GM12865 (cell line): ENCODE measurements around the gene SLFN11.
"Not testable (repeated sequence)": the region's sequence is repeated elsewhere in the genome, so short reads cannot be mapped to it uniquely, and the experiment has no call there.

Experiments used
- DNase-seq: peaks from one replicate; pipeline ENCODE4 v3.0.0; 2010; ENCODE audit warnings: low read depth
- H3K4me3 ChIP-seq: 2 replicates; pipeline ENCODE4 v1.5.1; 2011; ENCODE audit warnings: mild to moderate bottlenecking, low read depth, low read length, control low read depth
- CTCF ChIP-seq: IDR thresholded peaks from 2 replicates; pipeline ENCODE4 v1.5.1; 2011; ENCODE audit warnings: low read length, control low read depth, low read depth, inconsistent platforms; ENCODE audit not compliant: insufficient read depth; ENCODE audit errors: missing control alignments

SLFN11 gene

GRCh38 chr17:35314415-35315216 is 58.8 kb downstream of the SLFN11 start:
- no peak for DNase-seq
- H3K4me3 ChIP-seq = no peak overlapping the region
- TF ChIP-seq CTCF = no peak

DNA sequence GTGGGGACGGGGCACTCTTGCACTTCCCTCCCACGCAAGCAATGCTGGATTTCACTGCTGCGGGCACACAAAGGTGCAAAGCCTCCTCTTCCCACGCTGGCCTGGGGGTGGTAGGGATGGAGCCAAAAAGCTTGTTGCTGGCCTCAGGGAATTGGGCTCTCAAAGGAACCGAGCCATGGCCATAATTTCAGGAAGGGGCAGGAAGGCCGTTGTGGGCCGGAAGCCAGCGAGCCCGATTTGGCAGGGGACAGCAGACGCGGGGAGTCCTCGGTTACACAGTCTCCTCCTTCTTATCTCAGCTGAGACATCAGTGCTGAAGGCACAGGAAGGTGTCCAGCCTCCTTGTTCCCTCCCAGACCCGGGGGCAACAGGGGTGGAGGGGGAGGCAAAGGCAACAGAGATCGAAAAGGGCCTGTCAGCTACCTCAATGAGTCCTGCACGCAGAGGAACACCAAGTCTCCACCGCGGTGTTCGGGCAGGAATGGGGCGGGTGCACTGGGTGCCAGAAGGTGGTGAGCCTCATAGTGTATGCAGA is 59.5 kb downstream of the SLFN11 start:
- no peak for DNase-seq
- H3K4me3 ChIP-seq = no peak overlapping the region
- no peak for TF ChIP-seq CTCF

- H3K4me3 ChIP-seq = peak overlapping the region; percentile 22
- peak; percentile 84 for DNase-seq
- peak; percentile 73 for TF ChIP-seq CTCF
Observed at GRCh38 chr17:35312790-35313711, 60.4 kb downstream of the SLFN11 start.

- no peak overlapping the region for H3K4me3 ChIP-seq
- DNase-seq = no peak
- no peak for TF ChIP-seq CTCF
Observed at GRCh38 chr17:35312346-35312745, 61.1 kb downstream of the SLFN11 start.

GRCh38 chr17:35309345-35309744 is 64.1 kb downstream of the SLFN11 start:
- H3K4me3 ChIP-seq, DNase-seq: not testable (repeated sequence)
